Measurements from ENCODE around the gene NKD1.

GRCh38 chr16:50694206-50694605, 146.0 kb downstream of the NKD1 start:
- TF ChIP-seq POLR2A (IDR thresholded peaks at IDR 0.05) = no peak
- no peak for TF ChIP-seq POLR2AphosphoS5 (IDR thresholded peaks at IDR 0.05)
